ENCODE measurements around the gene BACH2. TPM values are rescaled to one million over a fixed set of nuclear protein-coding genes. Genes with fewer than 3 reads are reported as not detected.

BACH2 gene
- polyA plus RNA-seq, 6 donors from 2014 or later: 31.0 to 130 (median 78.4) TPM

- peaks cover 41 to 55% (median 41%) of the 10 kb centered on the region in 3 donors for H3K4me1 Mint-ChIP-seq
- no peak for DNase-seq
- H3K36me3 Mint-ChIP-seq: peaks cover 7 to 21% of the 10 kb centered on the region in 2 donors
- peak overlapping the region in 1 of 8 donors; percentile 47 for H3K4me3 Mint-ChIP-seq
- no peaks in the 10 kb centered on the region for H3K27me3 Mint-ChIP-seq
- ATAC-seq (ENCODE audit: low read depth in 2 of 2): no peak
- peak overlapping the region in 5 of 6 donors; percentile 16 to 89 (median 87) for H3K27ac Mint-ChIP-seq
- no peaks in the 10 kb centered on the region for H3K9me3 Mint-ChIP-seq
Measured at GRCh38 chr6:89985751-89986493, 310.7 kb downstream of the BACH2 start.

- ATAC-seq (ENCODE audit: low read depth in 2 of 2) (no peak), DNase-seq (no peak)
- Mint-ChIP-seq H3K4me1 (peaks cover 34 to 47% (median 38%) of the 10 kb centered on the region in 3 donors), H3K36me3 (peaks cover 7 to 25% of the 10 kb centered on the region in 2 donors), H3K27ac (peak overlapping the region; percentile 42 to 89 (median 82)), H3K9me3 (no peaks in the 10 kb centered on the region), H3K27me3 (no peaks in the 10 kb centered on the region), H3K4me3 (peak overlapping the region in 1 of 8 donors; percentile 47)
Measured at GRCh38 chr6:89984926-89985750, 311.5 kb downstream of the BACH2 start.

- Mint-ChIP-seq H3K4me3 (no peak overlapping the region), H3K36me3 (peaks cover 7 to 20% of the 10 kb centered on the region in 2 donors), H3K9me3 (no peaks in the 10 kb centered on the region), H3K4me1 (peaks cover 8 to 20% (median 15%) of the 10 kb centered on the region in 3 donors), H3K27me3 (no peaks in the 10 kb centered on the region), H3K27ac (peak overlapping the region in 1 of 6 donors; percentile 40)
- ATAC-seq (ENCODE audit: low read depth in 2 of 2): no peak
- no peak for DNase-seq
Measured at GRCh38 chr6:89980353-89980752, 316.3 kb downstream of the BACH2 start.

- ATAC-seq (ENCODE audit: low read depth in 2 of 2) (no peak), DNase-seq (no peak)
- Mint-ChIP-seq H3K9me3 (no peaks in the 10 kb centered on the region), H3K4me1 (peaks cover 8 to 17% (median 13%) of the 10 kb centered on the region in 3 donors), H3K27ac (peak overlapping the region in 3 of 6 donors; percentile 33 to 74 (median 40)), H3K4me3 (no peak overlapping the region), H3K27me3 (no peaks in the 10 kb centered on the region), H3K36me3 (peaks cover 7 to 15% of the 10 kb centered on the region in 2 donors)
Measured at GRCh38 chr6:89979481-89980119, 317.0 kb downstream of the BACH2 start.

GRCh38 chr6:89978749-89979145 is 317.9 kb downstream of the BACH2 start:
- ATAC-seq (ENCODE audit: low read depth in 2 of 2): no peak
- no peak for DNase-seq
- Mint-ChIP-seq H3K4me3 (no peak overlapping the region), H3K36me3 (peaks cover 7 to 9% of the 10 kb centered on the region in 2 donors), H3K27me3 (no peaks in the 10 kb centered on the region), H3K9me3 (no peaks in the 10 kb centered on the region), H3K27ac (no peak overlapping the region), H3K4me1 (peaks cover 4 to 17% (median 16%) of the 10 kb centered on the region in 3 donors)

- Mint-ChIP-seq H3K27ac (no peak overlapping the region), H3K36me3 (peaks cover 7 to 9% of the 10 kb centered on the region in 2 donors), H3K9me3 (no peaks in the 10 kb centered on the region), H3K27me3 (no peaks in the 10 kb centered on the region), H3K4me3 (no peak overlapping the region), H3K4me1 (peaks cover 4 to 17% (median 16%) of the 10 kb centered on the region in 3 donors)
- ATAC-seq (ENCODE audit: low read depth in 2 of 2) (no peak), DNase-seq (no peak)
Measured at GRCh38 chr6:89977808-89978748, 318.6 kb downstream of the BACH2 start.

GRCh38 chr6:89976694-89977020 is 320.0 kb downstream of the BACH2 start:
- Mint-ChIP-seq H3K27ac (peak overlapping the region in 1 of 6 donors; percentile 62), H3K4me1 (peaks cover 6 to 14% (median 8%) of the 10 kb centered on the region in 3 donors), H3K4me3 (no peak overlapping the region), H3K9me3 (no peaks in the 10 kb centered on the region), H3K27me3 (no peaks in the 10 kb centered on the region), H3K36me3 (peaks cover 4 to 8% of the 10 kb centered on the region in 2 donors)
- DNase-seq (no peak), ATAC-seq (ENCODE audit: low read depth in 2 of 2) (no peak)

- peaks cover 4 to 11% of the 10 kb centered on the region in 2 donors for H3K36me3 Mint-ChIP-seq
- no peaks in the 10 kb centered on the region for H3K9me3 Mint-ChIP-seq
- no peaks in the 10 kb centered on the region for H3K27me3 Mint-ChIP-seq
- DNase-seq (no peak), ATAC-seq (ENCODE audit: low read depth in 2 of 2) (no peak)
- H3K4me1 Mint-ChIP-seq: peaks cover 6 to 18% (median 8%) of the 10 kb centered on the region in 3 donors
- H3K27ac Mint-ChIP-seq: peak overlapping the region in 3 of 6 donors; percentile 5 to 78 (median 62)
- peak overlapping the region in 2 of 8 donors; percentile 3 to 4 for H3K4me3 Mint-ChIP-seq
Measured at GRCh38 chr6:89975991-89976693, 320.5 kb downstream of the BACH2 start.

- DNase-seq (no peak), ATAC-seq (ENCODE audit: low read depth in 2 of 2) (no peak)
- no peak overlapping the region for H3K4me3 Mint-ChIP-seq
- peak overlapping the region in 3 of 6 donors; percentile 5 to 62 (median 10) for H3K27ac Mint-ChIP-seq
- peaks cover 6 to 15% (median 8%) of the 10 kb centered on the region in 3 donors for H3K4me1 Mint-ChIP-seq
- no peaks in the 10 kb centered on the region for H3K9me3 Mint-ChIP-seq
- H3K27me3 Mint-ChIP-seq: no peaks in the 10 kb centered on the region
- peaks cover 3 to 11% of the 10 kb centered on the region in 2 donors for H3K36me3 Mint-ChIP-seq
Measured at GRCh38 chr6:89975366-89975765, 321.3 kb downstream of the BACH2 start.

- peak overlapping the region in 2 of 6 donors; percentile 15 to 62 for H3K27ac Mint-ChIP-seq
- H3K36me3 Mint-ChIP-seq: peaks cover 0 to 11% of the 10 kb centered on the region in 2 donors
- H3K4me3 Mint-ChIP-seq: no peak overlapping the region
- no peak for DNase-seq
- no peaks in the 10 kb centered on the region for H3K9me3 Mint-ChIP-seq
- H3K4me1 Mint-ChIP-seq: peaks cover 6 to 13% (median 8%) of the 10 kb centered on the region in 3 donors
- ATAC-seq (ENCODE audit: low read depth in 2 of 2): no peak
- no peaks in the 10 kb centered on the region for H3K27me3 Mint-ChIP-seq
Measured at GRCh38 chr6:89974834-89975233, 321.8 kb downstream of the BACH2 start.

- ATAC-seq (ENCODE audit: low read depth in 2 of 2) (no peak), DNase-seq (no peak)
- H3K27me3 Mint-ChIP-seq: no peaks in the 10 kb centered on the region
- H3K27ac Mint-ChIP-seq: peak overlapping the region in 4 of 6 donors; percentile 79 to 92 (median 83)
- H3K4me3 Mint-ChIP-seq: peak overlapping the region in 4 of 8 donors; percentile 39 to 77 (median 52)
- peaks cover 5 to 11% of the 10 kb centered on the region in 2 donors for H3K36me3 Mint-ChIP-seq
- H3K9me3 Mint-ChIP-seq: peaks cover 0 to 1% (median 0%) of the 10 kb centered on the region in 7 donors
- H3K4me1 Mint-ChIP-seq: peaks cover 12 to 18% (median 13%) of the 10 kb centered on the region in 3 donors
Measured at GRCh38 chr6:89972025-89972381, 324.6 kb downstream of the BACH2 start.
